Retinal pigment epithelial cell (primary cell): ENCODE results near the gene MVD.

Source experiments
- DNase-seq: peaks from one replicate; pipeline ENCODE4 v3.0.0-alpha.2; 2010; ENCODE audit warnings: low read depth
- H3K4me3 ChIP-seq: 2 replicates; pipeline ENCODE4 v1.5.1; 2011; ENCODE audit warnings: mild to moderate bottlenecking, low read length, control low read depth, moderate library complexity
- TF ChIP-seq, protein P1 (sequence below): conservative IDR thresholded peaks from 2 replicates; pipeline ENCODE4 v1.5.1; 2011; ENCODE audit warnings: low read depth, low read length, control low read depth, inconsistent platforms

The MVD gene

DNA sequence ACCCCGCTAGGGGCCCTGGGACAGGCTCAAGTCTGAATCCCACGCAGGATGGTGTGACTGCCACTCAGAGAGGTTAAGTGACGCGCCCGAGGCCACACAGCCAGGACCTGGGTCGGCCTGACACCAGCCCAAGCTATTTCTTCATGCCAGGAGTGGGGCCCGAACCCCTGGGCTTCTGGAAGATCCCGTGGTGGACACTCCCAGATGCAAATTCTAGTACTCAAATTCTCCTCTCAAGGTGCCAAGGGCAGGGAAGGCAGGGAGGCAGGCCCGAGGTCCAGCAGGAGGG, 19.3 kb downstream of the MVD start:
- no peak for DNase-seq
- TF ChIP-seq, protein P1, sequence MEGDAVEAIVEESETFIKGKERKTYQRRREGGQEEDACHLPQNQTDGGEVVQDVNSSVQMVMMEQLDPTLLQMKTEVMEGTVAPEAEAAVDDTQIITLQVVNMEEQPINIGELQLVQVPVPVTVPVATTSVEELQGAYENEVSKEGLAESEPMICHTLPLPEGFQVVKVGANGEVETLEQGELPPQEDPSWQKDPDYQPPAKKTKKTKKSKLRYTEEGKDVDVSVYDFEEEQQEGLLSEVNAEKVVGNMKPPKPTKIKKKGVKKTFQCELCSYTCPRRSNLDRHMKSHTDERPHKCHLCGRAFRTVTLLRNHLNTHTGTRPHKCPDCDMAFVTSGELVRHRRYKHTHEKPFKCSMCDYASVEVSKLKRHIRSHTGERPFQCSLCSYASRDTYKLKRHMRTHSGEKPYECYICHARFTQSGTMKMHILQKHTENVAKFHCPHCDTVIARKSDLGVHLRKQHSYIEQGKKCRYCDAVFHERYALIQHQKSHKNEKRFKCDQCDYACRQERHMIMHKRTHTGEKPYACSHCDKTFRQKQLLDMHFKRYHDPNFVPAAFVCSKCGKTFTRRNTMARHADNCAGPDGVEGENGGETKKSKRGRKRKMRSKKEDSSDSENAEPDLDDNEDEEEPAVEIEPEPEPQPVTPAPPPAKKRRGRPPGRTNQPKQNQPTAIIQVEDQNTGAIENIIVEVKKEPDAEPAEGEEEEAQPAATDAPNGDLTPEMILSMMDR: no peak
- H3K4me3 ChIP-seq: no peak overlapping the region

DNA sequence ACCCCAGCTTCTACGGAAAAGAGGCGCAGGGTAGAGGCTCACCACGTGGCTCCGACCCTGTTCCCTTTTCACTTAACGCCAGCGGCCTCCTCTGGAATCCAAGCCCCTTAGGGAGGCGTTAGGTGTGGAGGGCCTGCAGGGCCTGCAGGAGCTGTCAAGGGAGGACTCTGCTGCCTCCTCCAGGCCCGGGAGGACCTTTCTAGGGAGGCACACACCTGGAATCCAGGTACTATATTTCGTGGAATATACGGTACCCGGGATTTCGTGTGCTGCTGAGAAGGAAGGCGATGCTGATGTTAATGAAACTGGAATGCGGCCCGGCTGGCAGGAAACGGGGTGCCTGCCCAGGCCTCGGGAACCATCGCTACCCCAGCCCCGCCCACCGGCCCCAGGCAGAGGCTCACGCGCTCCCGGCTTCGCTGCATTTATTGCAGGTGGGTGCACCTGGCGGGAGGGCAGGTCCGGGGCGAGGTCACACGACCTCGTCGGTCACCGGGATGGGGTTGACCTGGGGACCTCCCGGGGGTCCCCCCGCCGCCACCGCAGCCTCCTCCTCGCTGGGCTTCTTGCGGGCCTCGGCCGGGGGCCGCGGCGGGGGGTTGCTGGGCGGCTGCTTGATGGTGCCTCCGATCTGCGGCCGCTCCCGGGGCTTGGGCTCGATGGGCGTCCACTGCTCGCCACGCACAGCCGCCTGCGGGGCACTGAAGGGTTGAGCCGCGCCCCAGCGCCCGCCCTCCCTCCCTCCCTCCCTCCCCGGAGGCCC, 19.8 kb downstream of the MVD start:
- no peak for DNase-seq
- TF ChIP-seq, protein P1: no peak
- H3K4me3 ChIP-seq: no peak overlapping the region

DNA sequence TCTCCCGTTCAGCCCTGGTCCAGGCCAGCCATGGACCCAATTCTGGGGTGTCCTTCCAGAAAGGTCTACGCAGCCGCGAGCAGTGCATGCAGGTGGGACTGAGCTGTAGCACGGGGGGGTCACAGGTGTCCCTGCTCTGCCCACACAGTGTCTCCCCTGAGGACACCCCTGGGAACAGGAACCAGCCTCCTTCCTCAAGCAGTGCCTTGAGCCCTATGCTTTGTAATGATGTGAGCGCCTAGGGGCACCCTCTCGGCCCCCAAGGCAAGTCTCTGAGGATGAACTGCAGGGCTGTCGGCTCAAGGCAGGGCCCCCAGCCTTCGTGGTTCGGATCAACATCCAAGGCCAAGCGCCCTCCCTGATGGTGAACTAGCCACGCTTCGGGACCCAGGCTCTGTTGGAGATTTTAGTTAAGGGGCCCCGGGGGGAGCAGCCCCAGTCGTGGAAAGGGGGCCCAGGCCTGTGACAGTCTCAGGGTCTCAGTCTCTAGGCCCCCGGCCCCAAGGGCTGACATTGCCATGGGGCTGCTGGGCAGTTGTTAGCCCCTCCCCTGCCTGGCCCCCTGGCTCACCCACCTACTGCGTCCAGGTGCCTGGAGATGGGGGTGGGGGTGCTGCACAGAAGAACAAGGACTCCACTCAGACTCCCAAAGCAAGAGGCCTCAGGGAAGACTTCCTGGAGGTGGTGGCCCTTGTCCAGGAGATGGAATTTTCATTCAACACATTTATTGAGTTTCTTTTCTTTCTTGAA, 22.2 kb downstream of the MVD start:
- DNase-seq: no peak
- H3K4me3 ChIP-seq: no peak overlapping the region
- TF ChIP-seq, protein P1: no peak

DNA sequence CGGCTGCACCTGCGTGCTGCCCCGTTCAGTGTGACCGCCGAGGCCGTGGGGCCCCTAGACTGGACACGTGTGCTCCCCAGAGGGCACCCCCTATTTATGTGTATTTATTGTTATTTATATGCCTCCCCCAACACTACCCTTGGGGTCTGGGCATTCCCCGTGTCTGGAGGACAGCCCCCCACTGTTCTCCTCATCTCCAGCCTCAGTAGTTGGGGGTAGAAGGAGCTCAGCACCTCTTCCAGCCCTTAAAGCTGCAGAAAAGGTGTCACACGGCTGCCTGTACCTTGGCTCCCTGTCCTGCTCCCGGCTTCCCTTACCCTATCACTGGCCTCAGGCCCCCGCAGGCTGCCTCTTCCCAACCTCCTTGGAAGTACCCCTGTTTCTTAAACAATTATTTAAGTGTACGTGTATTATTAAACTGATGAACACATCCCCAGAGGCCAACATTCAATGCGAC, 22.8 kb downstream of the MVD start:
- TF ChIP-seq, protein P1: no peak
- H3K4me3 ChIP-seq: no peak overlapping the region
- no peak for DNase-seq

DNA sequence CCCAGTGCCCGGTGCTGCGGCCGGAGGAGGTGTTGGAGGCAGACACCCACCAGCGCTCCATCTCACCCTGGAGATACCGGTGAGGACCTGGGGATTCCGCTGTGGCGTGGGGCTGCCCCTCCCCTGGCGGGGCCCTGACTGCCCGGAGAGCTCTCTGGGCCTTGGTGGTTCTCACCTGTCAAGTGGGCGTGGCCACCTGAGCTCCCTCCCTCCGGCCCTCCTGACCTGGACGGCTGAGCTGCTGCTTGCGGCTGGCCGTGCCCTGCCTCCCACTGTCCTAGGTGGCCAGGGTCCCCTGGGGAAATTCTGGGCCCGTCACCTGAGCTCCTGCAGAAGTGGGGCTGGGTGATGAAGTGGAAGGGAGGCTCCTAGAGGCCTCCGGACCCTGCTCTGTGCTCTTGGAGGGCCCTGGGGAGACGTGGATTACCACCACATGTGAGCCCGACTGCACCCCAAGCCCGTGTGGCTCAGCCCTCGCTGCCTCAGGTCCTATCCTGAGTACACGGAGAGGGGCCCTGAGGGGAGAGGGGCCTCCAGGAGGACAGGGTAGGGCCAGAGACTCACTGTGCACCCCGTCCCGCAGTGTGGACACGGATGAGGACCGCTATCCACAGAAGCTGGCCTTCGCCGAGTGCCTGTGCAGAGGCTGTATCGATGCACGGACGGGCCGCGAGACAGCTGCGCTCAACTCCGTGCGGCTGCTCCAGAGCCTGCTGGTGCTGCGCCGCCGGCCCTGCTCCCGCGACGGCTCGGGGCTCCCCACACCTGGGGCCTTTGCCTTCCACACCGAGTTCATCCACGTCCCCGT, 23.5 kb downstream of the MVD start:
- no peak for DNase-seq

DNA sequence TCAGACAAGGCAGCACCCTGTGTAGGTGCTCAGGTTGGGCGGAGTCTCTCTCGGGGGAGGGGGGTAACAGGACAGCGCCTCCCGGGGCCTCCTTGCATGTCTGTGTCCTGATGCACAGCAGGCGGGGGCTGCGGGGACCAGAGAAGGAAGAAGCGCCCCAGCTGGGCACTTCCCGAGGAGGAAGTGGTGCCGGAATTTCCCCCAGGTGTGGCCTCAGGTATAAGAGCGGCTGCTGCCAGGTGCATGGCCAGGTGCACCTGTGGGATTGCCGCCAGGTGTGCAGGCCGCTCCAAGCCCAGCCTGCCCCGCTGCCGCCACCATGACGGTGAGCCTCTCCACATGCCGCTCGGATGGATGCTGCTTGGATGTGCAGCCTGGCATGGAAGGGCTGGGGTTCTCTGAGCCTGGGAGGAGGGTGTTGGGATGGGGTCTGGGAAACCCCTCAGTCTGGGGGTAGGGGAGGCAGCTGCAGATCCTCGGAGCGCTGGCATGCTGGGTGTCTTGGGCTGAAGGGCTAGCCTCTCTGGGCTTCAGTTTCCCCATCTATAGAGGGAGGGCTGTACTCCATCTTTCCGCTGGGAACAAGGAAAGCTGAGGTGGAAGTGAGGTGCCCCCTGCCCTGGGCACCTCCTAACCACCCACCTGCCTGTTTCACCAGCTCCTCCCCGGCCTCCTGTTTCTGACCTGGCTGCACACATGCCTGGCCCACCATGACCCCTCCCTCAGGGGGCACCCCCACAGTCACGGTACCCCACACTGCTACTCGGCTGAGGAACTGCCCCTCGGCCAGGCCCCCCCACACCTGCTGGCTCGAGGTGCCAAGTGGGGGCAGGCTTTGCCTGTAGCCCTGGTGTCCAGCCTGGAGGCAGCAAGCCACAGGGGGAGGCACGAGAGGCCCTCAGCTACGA, 24.3 kb downstream of the MVD start, which contains the start of gene IL17C:
TSS of gene IL17C (plus strand) at position 250 of the 908 bp plus-strand sequence. CDS start at position 320, 70 bp downstream.
- TF ChIP-seq, protein P1: no peak
- H3K4me3 ChIP-seq: no peak within 1 kb of the TSS
- DNase-seq: no peak

More for the DNA sequence above, 23.5 kb downstream of the MVD start:
- TF ChIP-seq, protein P1: no peak
- H3K4me3 ChIP-seq: no peak overlapping the region
